BLaER1 treated with 17β-estradiol and CSF1 and Interleukin-3, amounts not matched to agents 10 nM and 100 nM (cell line): Measurements from ENCODE around the gene SPDYE16.
"Not testable (repeated sequence)": the region's sequence is repeated elsewhere in the genome, so short reads cannot be mapped to it uniquely, and the experiment has no call there.

Experiments
- H3K27ac ChIP-seq, 11 experiments: shearing (Covaris generic); formaldehyde crosslinking; 2 replicates each; pipeline ENCODE4 v1.8.1; 2022
- H3K27me3 ChIP-seq, 11 experiments: shearing (Covaris generic); formaldehyde crosslinking; 2 replicates each; pipeline ENCODE4 v1.8.1; 2022
- H3K36me3 ChIP-seq, 11 experiments: shearing (Covaris generic); formaldehyde crosslinking; 2 replicates each; pipeline ENCODE4 v1.8.1; 2022
- H3K4me1 ChIP-seq, 10 experiments: shearing (Covaris generic); formaldehyde crosslinking; 2 replicates each; pipeline ENCODE4 v1.8.1; 2022
- H3K4me2 ChIP-seq, 11 experiments: shearing (Covaris generic); formaldehyde crosslinking; 2 replicates each; pipeline ENCODE4 v1.8.1; 2022
- H3K4me3 ChIP-seq, 10 experiments: shearing (Covaris generic); formaldehyde crosslinking; 2 replicates each; pipeline ENCODE4 v1.8.1; 2022
- H3K9ac ChIP-seq, 11 experiments: shearing (Covaris generic); formaldehyde crosslinking; 2 replicates each; pipeline ENCODE4 v1.8.1; 2022
- H3K9me3 ChIP-seq, 11 experiments: shearing (Covaris generic); formaldehyde crosslinking; replicated peaks in 1 of 11; 2 replicates each; pipeline ENCODE4 v1.8.1; 2022
- H4K20me1 ChIP-seq, 11 experiments: shearing (Covaris generic); formaldehyde crosslinking; 2 replicates each; pipeline ENCODE4 v1.8.1; 2022

SPDYE16 gene, protein sequence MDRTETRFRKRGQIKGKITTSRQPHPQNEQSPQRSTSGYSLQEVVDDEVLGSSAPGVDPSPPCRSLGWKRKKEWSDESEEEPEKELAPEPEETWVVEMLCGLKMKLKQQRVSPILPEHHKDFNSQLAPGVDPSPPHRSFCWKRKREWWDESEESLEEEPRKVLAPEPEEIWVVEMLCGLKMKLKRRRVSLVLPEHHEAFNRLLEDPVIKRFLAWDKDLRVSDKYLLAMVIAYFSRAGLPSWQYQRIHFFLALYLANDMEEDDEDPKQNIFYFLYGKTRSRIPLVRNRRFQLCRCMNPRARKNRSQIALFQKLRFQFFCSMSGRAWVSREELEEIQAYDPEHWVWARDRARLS

DNA sequence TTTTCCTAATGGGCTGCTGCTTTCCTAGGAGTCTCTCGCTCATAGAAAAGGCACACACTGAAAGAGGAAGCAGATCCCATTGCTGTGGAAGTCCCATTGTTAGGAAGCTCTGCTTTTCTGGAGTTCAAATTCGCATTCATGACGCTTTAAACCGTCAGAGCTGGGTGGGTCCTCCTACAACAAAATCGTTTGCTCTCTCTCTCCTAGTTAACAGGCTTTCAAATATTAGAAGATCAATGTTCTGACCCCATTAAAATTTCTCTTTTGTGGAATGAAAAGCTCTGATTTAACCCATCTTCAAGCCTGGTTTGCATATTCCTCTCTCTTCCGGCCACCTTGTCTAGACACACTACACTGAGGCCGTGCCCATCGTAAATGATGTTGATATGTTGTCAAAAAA, at the start of gene SPDYE16:
Gene SPDYE16 (minus strand): TSS at position 101 of the 400 bp plus-strand sequence. CDS start 1,838 bp downstream, outside the sequence.
- H3K27me3 ChIP-seq, H3K9me3 ChIP-seq, H3K27ac ChIP-seq: not testable (repeated sequence)

DNA sequence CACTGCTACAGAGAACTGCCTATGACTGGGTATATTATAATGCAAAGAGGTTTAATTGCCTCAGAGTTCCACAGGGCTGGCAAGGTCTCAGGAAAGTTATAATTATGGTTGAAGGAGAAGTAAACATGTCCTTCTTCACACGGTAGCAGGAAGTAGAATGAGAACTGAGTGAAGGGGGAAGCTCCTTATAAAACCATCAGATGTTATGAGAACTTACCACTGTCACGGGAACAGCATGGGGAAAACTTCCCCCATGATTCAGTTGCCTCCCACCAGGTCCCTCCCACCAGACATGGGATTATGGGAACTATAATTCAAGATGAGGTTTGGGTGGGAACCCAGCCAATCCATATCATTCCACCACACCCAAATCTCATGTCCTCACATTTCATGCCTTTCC, 49.6 kb upstream of the SPDYE16 start:
- not testable (repeated sequence) for H3K27me3 ChIP-seq, H3K4me3 ChIP-seq, H3K27ac ChIP-seq, H3K9ac ChIP-seq
- Histone ChIP-seq H3K36me3 (peaks cover 0 to 10% (median 4%) of the 10 kb centered on the region in 11 experiments; a peak in 10 of 22 replicates), H4K20me1 (peaks cover 0 to 11% (median 0%) of the 10 kb centered on the region in 11 experiments; a peak in 5 of 22 replicates), H3K9me3 (peaks cover 0 to 26% (median 0%) of the 10 kb centered on the region in 11 experiments; a peak in 6 of 22 replicates), H3K4me2 (peak overlapping the region in 3 of 11 experiments; percentile 75 to 80 (median 76); a peak in 3 of 22 replicates), H3K4me1 (peaks cover 17 to 47% (median 35%) of the 10 kb centered on the region in 10 experiments)

More for the DNA sequence above, at the start of gene SPDYE16:
- H3K36me3 ChIP-seq, H3K4me3 ChIP-seq, H3K4me1 ChIP-seq, H4K20me1 ChIP-seq, H3K4me2 ChIP-seq, H3K9ac ChIP-seq: not testable (repeated sequence)

DNA sequence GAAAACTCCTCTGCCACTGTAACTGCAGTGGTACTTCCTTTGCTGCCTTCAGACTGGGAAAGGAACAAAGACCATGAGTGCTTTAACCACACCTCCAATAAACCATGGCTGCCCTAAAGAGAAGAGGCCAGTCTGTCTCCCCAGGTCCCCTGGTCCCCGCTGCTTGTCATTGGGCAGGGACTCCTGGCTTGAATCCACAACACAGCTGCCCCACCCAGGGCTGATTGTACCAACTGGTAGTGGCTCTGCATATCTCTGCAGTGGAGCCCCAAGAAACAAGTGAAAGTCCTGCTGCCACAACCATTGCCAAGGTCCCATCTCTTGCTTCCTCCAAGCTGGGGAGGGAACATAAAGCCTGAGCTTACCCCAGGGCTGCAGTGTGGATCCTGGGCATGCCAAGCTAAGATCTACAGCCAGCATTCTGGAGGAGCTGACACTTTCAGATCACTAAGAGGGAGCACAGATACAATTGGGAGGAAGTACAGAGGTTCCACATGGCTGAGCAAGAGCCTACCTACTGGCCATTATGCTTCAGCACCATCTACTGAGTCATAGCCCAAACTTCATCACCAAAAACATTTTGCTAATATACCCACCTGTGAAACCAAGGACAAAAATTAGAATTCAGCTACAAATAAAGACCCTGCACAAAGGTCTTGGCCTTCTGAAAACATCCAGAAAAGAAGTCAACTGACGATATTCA, 48.7 kb upstream of the SPDYE16 start:
- H3K27ac ChIP-seq, result peak overlapping the region in 7 of 11 experiments; percentile 33 to 66 (median 54); a peak in 12 of 22 replicates
- peak overlapping the region in 1 of 11 experiments; percentile 20; a peak in 2 of 22 replicates for H3K9ac ChIP-seq
- peak overlapping the region; percentile 42 to 81 (median 67) for H3K4me2 ChIP-seq
- peaks cover 0 to 10% (median 4%) of the 10 kb centered on the region in 11 experiments; a peak in 10 of 22 replicates for H3K36me3 ChIP-seq
- peaks cover 22 to 56% (median 44%) of the 10 kb centered on the region in 10 experiments for H3K4me1 ChIP-seq
- peak overlapping the region in 1 of 10 experiments; percentile 21; a peak in 1 of 20 replicates for H3K4me3 ChIP-seq
- H3K27me3 ChIP-seq, result not testable (repeated sequence)
- peaks cover 0 to 26% (median 0%) of the 10 kb centered on the region in 11 experiments; a peak in 6 of 22 replicates for H3K9me3 ChIP-seq
- peaks cover 0 to 16% (median 0%) of the 10 kb centered on the region in 11 experiments; a peak in 6 of 22 replicates for H4K20me1 ChIP-seq

DNA sequence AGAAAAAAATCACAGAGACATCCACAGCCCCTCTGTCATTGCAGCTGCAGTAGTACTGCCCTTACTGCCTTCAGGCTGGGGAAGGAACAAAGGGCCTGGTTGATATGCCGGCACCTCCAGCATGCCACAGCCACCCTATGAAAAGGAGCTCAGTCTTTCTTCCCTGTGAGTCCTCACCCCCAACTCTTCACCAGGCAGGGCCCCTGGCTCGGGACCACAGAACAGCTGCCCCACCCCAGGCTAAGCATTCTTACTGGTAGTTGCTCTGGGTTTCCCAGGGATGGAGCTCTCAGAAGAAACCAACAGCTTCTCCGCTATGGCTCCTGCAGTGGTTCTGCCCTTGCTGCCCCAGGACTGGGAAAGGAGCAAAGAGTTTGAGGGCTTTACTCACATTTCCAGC, 47.9 kb upstream of the SPDYE16 start:
- H3K9me3 ChIP-seq, result peaks cover 0 to 26% (median 0%) of the 10 kb centered on the region in 11 experiments; a peak in 6 of 22 replicates
- H4K20me1 ChIP-seq, result peaks cover 0 to 21% (median 0%) of the 10 kb centered on the region in 11 experiments; a peak in 6 of 22 replicates
- H3K36me3 ChIP-seq, result peaks cover 0 to 15% (median 4%) of the 10 kb centered on the region in 11 experiments; a peak in 10 of 22 replicates
- not testable (repeated sequence) for H3K27me3 ChIP-seq, H3K4me3 ChIP-seq
- H3K4me2 ChIP-seq, result peak overlapping the region; percentile 42 to 81 (median 67); a peak in 20 of 22 replicates
- H3K9ac ChIP-seq, result peak overlapping the region in 1 of 11 experiments; percentile 20; a peak in 1 of 22 replicates
- H3K27ac ChIP-seq, result peak overlapping the region in 6 of 11 experiments; percentile 33 to 66 (median 54); a peak in 9 of 22 replicates
- H3K4me1 ChIP-seq, result peaks cover 22 to 63% (median 50%) of the 10 kb centered on the region in 10 experiments

DNA sequence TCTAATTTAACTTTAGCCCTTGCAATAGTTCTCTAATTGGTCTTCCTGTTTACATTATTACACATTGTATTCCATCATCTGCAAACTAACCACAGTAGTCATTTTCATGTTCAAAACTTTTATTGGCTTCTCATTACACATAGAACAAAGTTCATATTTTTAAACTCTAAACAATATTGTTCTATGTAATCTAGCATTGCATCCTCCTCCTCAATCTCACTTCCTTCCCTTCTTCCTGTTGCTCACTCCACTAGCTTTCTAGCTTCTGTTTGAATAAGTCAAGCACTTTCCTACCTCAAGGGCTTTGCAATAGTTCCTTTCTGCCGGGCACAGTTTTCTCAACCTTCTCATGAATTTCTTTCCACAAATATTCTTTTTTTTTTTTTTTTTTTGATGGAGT, 45.5 kb upstream of the SPDYE16 start:
- not testable (repeated sequence) for H3K27me3 ChIP-seq, H3K4me3 ChIP-seq
- peak overlapping the region in 9 of 11 experiments; percentile 62 to 82 (median 70); a peak in 17 of 22 replicates for H3K27ac ChIP-seq
- H3K36me3 ChIP-seq, result peaks cover 0 to 20% (median 4%) of the 10 kb centered on the region in 11 experiments; a peak in 11 of 22 replicates
- H3K9me3 ChIP-seq, result peaks cover 0 to 22% (median 0%) of the 10 kb centered on the region in 11 experiments; a peak in 6 of 22 replicates
- H3K9ac ChIP-seq, result peak overlapping the region in 2 of 11 experiments; percentile 32 to 61; a peak in 1 of 22 replicates
- peak overlapping the region in 7 of 11 experiments; percentile 10 to 76 (median 60); a peak in 8 of 22 replicates for H3K4me2 ChIP-seq
- H4K20me1 ChIP-seq, result peaks cover 0 to 32% (median 0%) of the 10 kb centered on the region in 11 experiments; a peak in 7 of 22 replicates
- peaks cover 22 to 72% (median 55%) of the 10 kb centered on the region in 10 experiments for H3K4me1 ChIP-seq

DNA sequence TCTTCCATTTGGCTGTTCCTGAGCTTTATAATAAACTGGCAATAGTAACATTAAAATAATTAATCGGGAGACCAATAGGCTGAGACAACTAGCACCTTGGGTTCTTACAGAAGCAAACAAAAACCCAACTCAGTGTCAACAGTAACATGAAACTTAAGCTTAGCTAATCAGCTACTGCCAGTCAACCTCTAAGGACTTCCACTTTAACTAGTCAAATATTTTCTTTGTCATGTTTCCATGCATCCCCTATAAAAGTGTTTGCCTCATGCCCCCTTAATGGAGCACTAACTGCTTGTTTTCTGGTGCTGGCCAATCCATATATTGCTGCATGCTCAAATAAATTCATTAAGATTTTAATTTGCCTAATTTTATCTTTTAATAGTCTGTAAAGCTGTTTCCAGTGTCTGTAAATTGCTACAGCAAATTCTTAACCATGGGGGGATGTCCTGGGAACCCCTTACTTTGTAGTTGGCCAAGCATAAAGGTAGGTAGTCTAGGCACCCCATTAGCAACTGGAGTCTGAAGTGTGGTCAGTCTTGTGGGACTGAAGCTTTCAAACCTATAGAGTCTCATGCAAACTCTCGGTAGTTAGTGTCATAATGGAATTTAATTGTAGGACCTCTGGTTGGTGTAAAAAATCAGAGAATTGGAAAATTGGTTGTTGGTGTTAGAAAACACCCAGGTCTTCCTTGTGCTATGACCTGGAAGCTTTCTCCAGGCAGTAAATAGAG, 43.7 kb upstream of the SPDYE16 start:
- peaks cover 0 to 17% (median 4%) of the 10 kb centered on the region in 11 experiments; a peak in 8 of 22 replicates for H3K36me3 ChIP-seq
- H3K4me2 ChIP-seq, result peak overlapping the region in 7 of 11 experiments; percentile 7 to 66 (median 42); a peak in 11 of 22 replicates

DNA sequence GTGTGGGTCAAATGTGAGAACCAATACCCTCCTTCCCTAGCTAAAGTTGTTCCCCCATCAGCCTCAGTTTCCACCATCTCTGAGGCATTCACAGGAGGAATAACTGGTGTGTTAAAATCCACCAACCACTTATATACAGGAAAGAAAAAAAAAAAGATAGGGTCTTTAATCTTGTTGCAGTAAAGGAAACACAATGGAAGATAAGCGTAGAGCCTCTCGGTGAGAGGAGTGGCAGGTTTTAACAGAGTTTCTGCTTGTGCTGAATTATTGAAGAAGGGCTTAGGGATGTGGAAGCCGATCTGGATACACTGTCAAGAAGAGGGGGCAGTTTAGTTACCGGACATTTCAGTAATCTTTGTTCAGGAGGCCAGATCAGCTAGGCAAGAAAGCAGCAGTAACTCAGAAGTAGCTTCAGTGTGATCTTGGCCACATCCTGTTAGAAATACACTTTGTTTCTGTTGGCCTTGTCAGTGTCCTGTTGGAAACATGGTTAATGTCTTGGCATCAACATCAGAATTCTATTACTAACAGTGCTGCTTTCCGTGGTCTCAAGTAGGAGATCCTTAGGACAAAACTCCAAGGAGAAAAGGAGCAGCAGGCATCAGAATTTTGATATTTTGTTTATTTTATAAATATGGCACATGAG, 40.7 kb upstream of the SPDYE16 start:
- Histone ChIP-seq H3K4me1 (peaks cover 7 to 48% (median 38%) of the 10 kb centered on the region in 10 experiments; a peak in 18 of 20 replicates), H3K27ac (peak overlapping the region in 3 of 11 experiments; percentile 30 to 41 (median 40); a peak in 3 of 22 replicates), H4K20me1 (peaks cover 0 to 33% (median 0%) of the 10 kb centered on the region in 11 experiments; a peak in 8 of 22 replicates), H3K9ac (peak overlapping the region in 1 of 11 experiments; percentile 36; a peak in 1 of 22 replicates), H3K36me3 (peaks cover 0 to 12% (median 0%) of the 10 kb centered on the region in 11 experiments; a peak in 2 of 22 replicates), H3K4me2 (peak overlapping the region in 6 of 11 experiments; percentile 29 to 67 (median 52); a peak in 12 of 22 replicates)
- not testable (repeated sequence) for H3K27me3 ChIP-seq, H3K4me3 ChIP-seq, H3K9me3 ChIP-seq

More for the DNA sequence above, 43.7 kb upstream of the SPDYE16 start:
- H3K4me3 ChIP-seq, H3K9ac ChIP-seq, H3K9me3 ChIP-seq, H3K27me3 ChIP-seq: not testable (repeated sequence)
- peak overlapping the region in 4 of 11 experiments; percentile 6 to 30 (median 12); a peak in 3 of 22 replicates for H3K27ac ChIP-seq
- H4K20me1 ChIP-seq, result peaks cover 0 to 37% (median 0%) of the 10 kb centered on the region in 11 experiments; a peak in 8 of 22 replicates
- H3K4me1 ChIP-seq, result peaks cover 20 to 74% (median 51%) of the 10 kb centered on the region in 10 experiments

DNA sequence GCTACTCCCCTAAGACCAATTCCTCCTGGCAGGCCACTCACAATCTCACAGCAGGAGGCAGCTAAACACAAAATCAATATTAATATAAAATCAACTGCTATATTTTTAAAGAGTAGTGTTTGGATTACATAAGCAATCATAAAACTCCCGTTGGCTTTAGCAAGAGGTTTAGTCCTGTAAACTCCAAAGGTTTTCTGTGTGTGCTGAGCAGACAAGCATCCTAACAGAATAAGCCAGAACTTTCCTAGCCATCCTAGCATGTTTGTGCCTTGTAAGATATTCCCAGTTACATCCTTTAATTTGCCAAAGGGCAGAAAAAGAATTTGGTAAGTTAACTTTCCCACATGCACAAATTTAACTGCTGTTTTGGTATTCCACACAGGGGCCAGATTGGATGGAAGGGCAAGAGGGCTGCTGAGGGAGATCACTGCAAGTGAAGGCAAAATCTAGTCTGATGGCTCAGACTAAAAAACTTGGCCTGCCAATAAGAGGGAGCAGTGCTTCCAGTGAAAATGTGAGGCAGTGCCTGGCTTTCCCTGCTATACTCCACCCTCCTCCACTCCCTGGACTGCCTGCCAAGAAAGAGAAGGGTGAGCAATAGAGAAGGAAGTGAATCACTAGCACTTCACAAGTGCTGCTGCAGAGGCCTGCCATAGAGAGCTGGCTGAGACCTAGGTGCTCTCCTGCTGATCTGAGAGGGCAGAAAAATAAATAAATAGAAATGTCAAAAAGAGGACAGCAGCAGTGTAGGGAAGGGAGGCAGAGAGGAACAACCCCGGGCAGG, 39.9 kb upstream of the SPDYE16 start:
- peak overlapping the region in 1 of 11 experiments; percentile 36; a peak in 1 of 22 replicates for H3K9ac ChIP-seq
- 0 out of 22 replicates have a peak overlapping the region, but pooled peaks of 2 of the 11 experiments have one; percentile 30 to 41 for H3K27ac ChIP-seq
- H3K4me1 ChIP-seq, result peaks cover 5 to 45% (median 34%) of the 10 kb centered on the region in 10 experiments; a peak in 18 of 20 replicates
- peaks cover 0 to 30% (median 0%) of the 10 kb centered on the region in 11 experiments; a peak in 8 of 22 replicates for H4K20me1 ChIP-seq
- peaks cover 0 to 12% (median 0%) of the 10 kb centered on the region in 11 experiments; a peak in 2 of 22 replicates for H3K36me3 ChIP-seq
- not testable (repeated sequence) for H3K4me3 ChIP-seq, H3K9me3 ChIP-seq, H3K27me3 ChIP-seq
- H3K4me2 ChIP-seq, result peak overlapping the region in 6 of 11 experiments; percentile 29 to 67 (median 52); a peak in 11 of 22 replicates

DNA sequence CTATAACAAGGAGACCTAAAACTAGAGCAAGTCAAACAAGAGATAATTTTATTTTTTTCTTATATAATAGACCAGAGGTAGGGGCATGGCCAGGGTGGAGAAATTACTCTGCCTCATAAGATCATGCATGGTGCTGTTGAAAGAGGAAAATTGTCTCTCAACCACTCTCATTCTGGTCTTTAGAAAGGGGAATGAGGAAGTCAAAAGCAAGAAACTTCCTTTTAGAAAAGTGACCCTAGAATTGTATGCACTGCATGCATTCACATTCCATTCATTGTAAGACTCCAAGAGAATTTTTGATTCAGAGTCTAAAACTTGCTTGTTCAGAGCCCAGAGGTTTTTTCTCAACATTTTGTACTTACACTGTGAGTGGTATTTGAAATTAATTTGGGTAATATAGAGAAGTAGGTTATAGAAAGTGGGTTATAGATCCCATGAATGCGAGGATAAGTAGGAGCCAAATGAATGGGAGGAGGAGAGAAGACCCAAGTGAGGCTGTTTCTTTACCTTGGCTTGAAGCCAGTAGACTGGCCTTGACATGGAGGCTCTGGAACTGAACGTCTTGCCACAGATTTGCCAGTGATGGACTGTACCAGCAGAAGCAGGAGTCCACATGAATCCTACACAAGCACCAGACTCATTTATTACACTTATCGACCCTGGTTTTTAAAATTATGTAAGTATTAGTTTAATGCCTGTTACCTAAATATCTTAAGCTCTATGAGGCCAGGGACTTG, 33.0 kb upstream of the SPDYE16 start:
- H3K27me3 ChIP-seq, H3K27ac ChIP-seq, H3K9me3 ChIP-seq, H3K4me3 ChIP-seq, H3K9ac ChIP-seq: not testable (repeated sequence)
- Histone ChIP-seq H3K4me1 (peaks cover 0 to 13% (median 6%) of the 10 kb centered on the region in 10 experiments; a peak in 11 of 20 replicates), H3K36me3 (peaks cover 0 to 16% (median 7%) of the 10 kb centered on the region in 11 experiments; a peak in 11 of 22 replicates), H3K4me2 (peak overlapping the region in 4 of 11 experiments; percentile 33 to 65 (median 43); a peak in 5 of 22 replicates), H4K20me1 (peaks cover 0 to 12% (median 0%) of the 10 kb centered on the region in 11 experiments; a peak in 4 of 22 replicates)

DNA sequence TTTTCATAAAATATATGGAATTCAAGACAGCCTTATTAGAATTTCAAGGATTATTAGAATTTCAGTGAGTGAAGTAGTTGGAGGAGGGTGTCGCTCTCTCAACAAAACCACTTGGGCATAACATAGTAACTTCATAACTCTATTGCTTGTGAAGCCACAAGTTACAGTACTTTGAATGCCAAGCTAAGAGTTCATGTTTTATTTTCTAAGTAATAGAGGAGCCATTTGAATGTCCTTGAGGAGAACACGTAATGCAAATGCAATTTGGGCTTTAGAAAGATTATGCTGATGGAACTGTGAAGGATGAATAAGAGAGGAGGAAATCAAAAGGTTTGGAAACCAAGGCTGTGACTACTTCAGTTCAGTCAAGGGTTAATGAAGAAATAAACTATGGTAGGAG, 32.3 kb upstream of the SPDYE16 start:
- not testable (repeated sequence) for H3K4me2 ChIP-seq, H3K27me3 ChIP-seq, H3K4me3 ChIP-seq, H3K9me3 ChIP-seq, H3K9ac ChIP-seq, H3K27ac ChIP-seq
- Histone ChIP-seq H3K36me3 (peaks cover 2 to 19% (median 8%) of the 10 kb centered on the region in 11 experiments; a peak in 16 of 22 replicates), H3K4me1 (peaks cover 0 to 13% (median 6%) of the 10 kb centered on the region in 10 experiments; a peak in 11 of 20 replicates), H4K20me1 (peaks cover 0 to 15% (median under 1%) of the 10 kb centered on the region in 11 experiments; a peak in 9 of 22 replicates)
